ENCODE results near the gene SPP2. TPM values are rescaled to one million over a fixed set of nuclear protein-coding genes. Genes with fewer than 3 reads are reported as not detected.

The SPP2 gene
- total RNA-seq, 1 experiment from 2014 or later = not detected

GRCh38 chr2:234006501-234006900 is 44.0 kb upstream of the SPP2 start:
- no peak overlapping the region for H2BK12ac ChIP-seq (ENCODE audit: insufficient read length, low read depth, low read length)
- Mint-ChIP-seq H3K9me3 (peaks cover 0 to 5% of the 10 kb centered on the region in 2 experiments; a peak in 1 of 5 replicates), H3K36me3 (ENCODE audit: insufficient read depth in 1 of 3, low read depth in 3 of 3) (no peaks in the 10 kb centered on the region; a peak in 1 of 7 replicates), H3K4me1 (peaks cover 0 to 10% of the 10 kb centered on the region in 2 experiments; a peak in 2 of 4 replicates), H3K27ac (no peak overlapping the region), H3K4me3 (no peak overlapping the region), H3K27me3 (ENCODE audit: low read depth) (peaks cover 3% of the 10 kb centered on the region)
- no peaks in the 10 kb centered on the region for H4K20me1 ChIP-seq (ENCODE audit: control insufficient read depth, insufficient read depth, insufficient read length)
- no peak overlapping the region for H3K4me2 ChIP-seq (ENCODE audit: insufficient read depth, insufficient read length, low read length)
- H2BK15ac ChIP-seq (ENCODE audit: low read depth, low read length) = no peak overlapping the region
- H3K56ac ChIP-seq (ENCODE audit: insufficient read length, low read depth, low read length) = no peak overlapping the region
- no peaks in the 10 kb centered on the region for H3K9me3 ChIP-seq (ENCODE audit: control insufficient read depth, low read depth, low read length)
- no peak overlapping the region for H2BK20ac ChIP-seq (ENCODE audit: low read depth, low read length, poor library complexity, severe bottlenecking)
- H2BK5ac ChIP-seq (ENCODE audit: insufficient read length, low read length) = no peak overlapping the region
- WGBS (ENCODE audit: extremely low coverage, insufficient read length, low lambda C conversion rate) = no CpG with 5 or more reads among the region's 3 CpGs
- no peak overlapping the region for H4K5ac ChIP-seq (ENCODE audit: insufficient read length, low read depth, low read length)
- TF ChIP-seq, protein P1, sequence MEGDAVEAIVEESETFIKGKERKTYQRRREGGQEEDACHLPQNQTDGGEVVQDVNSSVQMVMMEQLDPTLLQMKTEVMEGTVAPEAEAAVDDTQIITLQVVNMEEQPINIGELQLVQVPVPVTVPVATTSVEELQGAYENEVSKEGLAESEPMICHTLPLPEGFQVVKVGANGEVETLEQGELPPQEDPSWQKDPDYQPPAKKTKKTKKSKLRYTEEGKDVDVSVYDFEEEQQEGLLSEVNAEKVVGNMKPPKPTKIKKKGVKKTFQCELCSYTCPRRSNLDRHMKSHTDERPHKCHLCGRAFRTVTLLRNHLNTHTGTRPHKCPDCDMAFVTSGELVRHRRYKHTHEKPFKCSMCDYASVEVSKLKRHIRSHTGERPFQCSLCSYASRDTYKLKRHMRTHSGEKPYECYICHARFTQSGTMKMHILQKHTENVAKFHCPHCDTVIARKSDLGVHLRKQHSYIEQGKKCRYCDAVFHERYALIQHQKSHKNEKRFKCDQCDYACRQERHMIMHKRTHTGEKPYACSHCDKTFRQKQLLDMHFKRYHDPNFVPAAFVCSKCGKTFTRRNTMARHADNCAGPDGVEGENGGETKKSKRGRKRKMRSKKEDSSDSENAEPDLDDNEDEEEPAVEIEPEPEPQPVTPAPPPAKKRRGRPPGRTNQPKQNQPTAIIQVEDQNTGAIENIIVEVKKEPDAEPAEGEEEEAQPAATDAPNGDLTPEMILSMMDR (conservative IDR thresholded peaks at IDR 0.05) = no peak
- no peaks in the 10 kb centered on the region for H3K79me2 ChIP-seq (ENCODE audit: insufficient read depth, low read length)
- no peak overlapping the region for H2BK120ac ChIP-seq (ENCODE audit: low read depth, low read length, poor library complexity, severe bottlenecking)
- H3K23me2 ChIP-seq (ENCODE audit: insufficient read length, low read depth, low read length, poor library complexity, severe bottlenecking) = no peaks in the 10 kb centered on the region
- H3K79me1 ChIP-seq (ENCODE audit: insufficient read depth, low read depth, low read length, poor library complexity, severe bottlenecking) = no peaks in the 10 kb centered on the region
- H3K4ac ChIP-seq (ENCODE audit: low read depth, low read length) = no peak overlapping the region
- no peak overlapping the region for H3K23ac ChIP-seq (ENCODE audit: insufficient read length, low read depth, low read length)
- no peaks in the 10 kb centered on the region for H3K27me3 ChIP-seq (ENCODE audit: insufficient read depth, low read length)
- H2AFZ ChIP-seq (ENCODE audit: low read length) = no peak overlapping the region
- H3T11ph ChIP-seq (ENCODE audit: low read length) = no peak overlapping the region
- no peak overlapping the region for H3K14ac ChIP-seq (ENCODE audit: insufficient read depth, low read length)
- no peak overlapping the region for H2AK5ac ChIP-seq (ENCODE audit: insufficient read length, low read length)
- H4K91ac ChIP-seq (ENCODE audit: insufficient read length, low read depth, low read length) = no peak overlapping the region
- H3K27ac ChIP-seq (ENCODE audit: insufficient read length, low read depth, low read length) = no peak overlapping the region
- no peak overlapping the region for H3K9ac ChIP-seq (ENCODE audit: extremely low read depth, insufficient read length, low read length)
- DNase-seq = no peak
- no peak overlapping the region for H4K8ac ChIP-seq (replicated peaks; ENCODE audit: insufficient read length, low read depth, low read length)
- no peak overlapping the region for H3K18ac ChIP-seq (ENCODE audit: insufficient read length, low read depth, low read length)
- no peaks in the 10 kb centered on the region for H3K4me1 ChIP-seq (ENCODE audit: insufficient read depth, low read length)

Measured in H9 (cell line).